SK-N-SH (cell line): ENCODE data around the gene IQUB. TPM values are rescaled to one million over a fixed set of nuclear protein-coding genes. Genes with fewer than 3 reads are reported as not detected.

ENCODE experiments used
- CTCF ChIA-PET: fragments of 300-600, 350-600 bp; formaldehyde crosslinking; extraction: SDS; loops from one replicate; lab custom pipeline; 2021; lab: Yijun Ruan, JAX
- POLR2A ChIA-PET: fragments of 350-600 bp; sonication (Branson Sonifier 250); formaldehyde crosslinking; extraction: SDS; loops from one replicate; lab custom pipeline; 2020; ENCODE audit warnings: antibody characterized with exemption, inconsistent platforms; lab: Yijun Ruan, JAX
- DNase-seq: peaks from one replicate; pipeline ENCODE4 v3.0.0; 2012
- H2AFZ ChIP-seq: fragments of 200-600 bp; sonication (generic); 2 replicates; pipeline ENCODE4 v1.8.1; 2016; ENCODE audit warnings: antibody characterized with exemption, mild to moderate bottlenecking, low read depth
- H3F3A ChIP-seq: fragments of 200-600 bp; sonication (generic); replicated peaks from 2 replicates; pipeline ENCODE3; 2016; ENCODE audit warnings: antibody characterized with exemption, mild to moderate bottlenecking; ENCODE audit not compliant: insufficient read depth
- H3K27ac ChIP-seq, 2 experiments: fragments of 200-500 bp in 1 of 2; fragments of 200-600 bp in 1 of 2; sonication (Bioruptor generic) in 1 of 2; sonication (generic), shearing (Covaris generic) in 1 of 2; 2 replicates each; pipeline versions ENCODE4 v1.5.1 to v1.6.1; 2014 to 2016; ENCODE audit warnings: low read depth in 2 of 2, inconsistent platforms in 1 of 2, low read length in 1 of 2, mild to moderate bottlenecking in 1 of 2, mixed read lengths in 1 of 2
- H3K27me3 ChIP-seq: fragments of 200-600 bp; sonication (generic), shearing (Covaris generic); 2 replicates; pipeline ENCODE4 v1.6.1; 2016; ENCODE audit warnings: mixed run types; ENCODE audit not compliant: insufficient read depth
- H3K36me3 ChIP-seq, 2 experiments: fragments of 200-500 bp in 1 of 2; fragments of 200-600 bp in 1 of 2; sonication (Bioruptor generic) in 1 of 2; sonication (generic) in 1 of 2; replicated peaks in 1 of 2; 2 replicates each; pipeline versions ENCODE3 to v1.5.1; 2014 to 2016; ENCODE audit warnings: low read length in 1 of 2, mild to moderate bottlenecking in 1 of 2; ENCODE audit not compliant: insufficient read depth in 2 of 2, control insufficient read depth in 1 of 2
- H3K4me1 ChIP-seq, 2 experiments: fragments of 200-500 bp in 1 of 2; fragments of 200-600 bp in 1 of 2; sonication (Bioruptor generic) in 1 of 2; sonication (generic), shearing (Covaris generic) in 1 of 2; 2 replicates each; pipeline versions ENCODE4 v1.5.1 to v1.6.1; 2014 to 2016; ENCODE audit warnings: low read depth in 1 of 2, low read length in 1 of 2, mixed run types in 1 of 2; ENCODE audit not compliant: insufficient read depth in 2 of 2, control insufficient read depth in 1 of 2
- H3K4me2 ChIP-seq: fragments of 200-600 bp; sonication (generic), shearing (Covaris generic); 2 replicates; pipeline ENCODE4 v1.6.1; 2017; ENCODE audit warnings: mixed run types
- H3K4me3 ChIP-seq, 2 experiments: fragments of 200-500 bp in 1 of 2; fragments of 200-600 bp in 1 of 2; sonication (Bioruptor generic) in 1 of 2; sonication (generic), shearing (Covaris generic) in 1 of 2; 2 replicates each; pipeline versions ENCODE4 v1.5.1 to v1.8.1; 2014 to 2016; ENCODE audit warnings: low read depth in 2 of 2, inconsistent platforms in 1 of 2, low read length in 1 of 2, mild to moderate bottlenecking in 1 of 2, mixed read lengths in 1 of 2, moderate library complexity in 1 of 2
- H3K79me2 ChIP-seq: fragments of 200-600 bp; sonication (generic); 2 replicates; pipeline ENCODE4 v1.8.1; 2017; ENCODE audit warnings: mild to moderate bottlenecking; ENCODE audit not compliant: insufficient read depth
- H3K9ac ChIP-seq: fragments of 200-600 bp; sonication (generic); 2 replicates; pipeline ENCODE4 v1.6.1; 2017; ENCODE audit warnings: mixed run types
- H3K9me2 ChIP-seq: fragments of 200-600 bp; sonication (generic); 2 replicates; pipeline ENCODE4 v1.6.1; 2017; ENCODE audit warnings: mixed run types
- H3K9me3 ChIP-seq: fragments of 200-600 bp; sonication (generic); 2 replicates; pipeline ENCODE4 v1.6.1; 2017; ENCODE audit warnings: mixed run types, mild to moderate bottlenecking, moderate library complexity
- H4K20me1 ChIP-seq: fragments of 200-600 bp; sonication (generic); 2 replicates; pipeline ENCODE4 v1.6.1; 2017; ENCODE audit warnings: mild to moderate bottlenecking, mixed run types; ENCODE audit not compliant: insufficient read depth
- CHD2 ChIP-seq: fragments of 150-350 bp; IDR thresholded peaks from 2 replicates; pipeline ENCODE4 v1.6.1; 2018; ENCODE audit warnings: low read length; ENCODE audit not compliant: partially characterized antibody
- ELF1 ChIP-seq: IDR thresholded peaks from 2 replicates; pipeline ENCODE4 v1.4.0; 2012
- EP300 ChIP-seq, 2 experiments: IDR thresholded peaks; 2 replicates each; pipeline versions ENCODE4 v1.4.0 to v1.6.1; 2012; ENCODE audit warnings: borderline replicate concordance in 1 of 2, low read depth in 1 of 2, low read length in 1 of 2
- FOSL2 ChIP-seq: IDR thresholded peaks from 2 replicates; pipeline ENCODE4 v1.4.0; 2012; ENCODE audit warnings: low read depth, mild to moderate bottlenecking, moderate library complexity, borderline replicate concordance
- FOXJ3 ChIP-seq: sonication (generic); formaldehyde crosslinking; IDR thresholded peaks from 2 replicates; pipeline ENCODE4 v1.5.1; 2020; ENCODE audit warnings: mild to moderate bottlenecking, missing genetic modification reagents
- GABPA ChIP-seq: IDR thresholded peaks from 2 replicates; pipeline ENCODE4 v1.4.0; 2012; ENCODE audit warnings: low read depth, mild to moderate bottlenecking
- JUND ChIP-seq: IDR thresholded peaks from 2 replicates; pipeline ENCODE4 v1.4.0; 2012
- MAX ChIP-seq: IDR thresholded peaks from 2 replicates; pipeline ENCODE4 v1.4.0; 2012; ENCODE audit warnings: low read depth
- MEF2A ChIP-seq: IDR thresholded peaks from 2 replicates; pipeline ENCODE4 v1.4.0; 2012; ENCODE audit warnings: low read depth, borderline replicate concordance
- MXI1 ChIP-seq: IDR thresholded peaks from 2 replicates; pipeline ENCODE4 v1.6.1; 2012; ENCODE audit warnings: mild to moderate bottlenecking, low read depth, low read length, improper control_type of control experiment
- NFIC ChIP-seq: IDR thresholded peaks from 2 replicates; pipeline ENCODE4 v1.4.0; 2012; ENCODE audit warnings: borderline replicate concordance
- RFX5 ChIP-seq: IDR thresholded peaks from 2 replicates; pipeline ENCODE4 v1.6.1; 2012; ENCODE audit warnings: mild to moderate bottlenecking, improper control_type of control experiment, low read length
- TAF1 ChIP-seq: IDR thresholded peaks from 2 replicates; pipeline ENCODE4 v1.6.1; 2012; ENCODE audit warnings: low read depth, mild to moderate bottlenecking, low read length, moderate library complexity, borderline replicate concordance
- TCF12 ChIP-seq: IDR thresholded peaks from 2 replicates; pipeline ENCODE4 v1.4.0; 2012
- TEAD4 ChIP-seq: IDR thresholded peaks from 2 replicates; pipeline ENCODE4 v1.4.0; 2012; ENCODE audit warnings: mild to moderate bottlenecking, borderline replicate concordance; ENCODE audit not compliant: insufficient read depth
- WGBS: methylation state at CpG from one replicate; pipeline ENCODE4 v1.1.6; 2017; ENCODE audit warnings: low lambda C conversion rate; 5-methylcytosine and 5-hydroxymethylcytosine counted together
- polyA plus RNA-seq, 3 experiments: library from polyadenylated mRNA; depleted of rRNA; stranded (reverse); fragments of >200 nt; gene quantifications; 2 replicates each; pipeline ENCODE4 v1.2.3, GENCODE V29; 2012
- TF ChIP-seq, protein P1 (sequence below): IDR thresholded peaks from 2 replicates; pipeline ENCODE4 v1.4.0; 2012; ENCODE audit warnings: low read depth, borderline replicate concordance

The IQUB gene
- polyA plus RNA-seq, 1 of the 3 experiments (the other 2 are of a cell fraction): 0.10 TPM

- POLR2A ChIA-PET: no interaction called here
- no peak overlapping the region for H2AFZ ChIP-seq
- H3K4me1 ChIP-seq: no peaks in the 10 kb centered on the region; a peak in 1 of 4 replicates
- no peak for TF ChIP-seq MAX
- no peak for TF ChIP-seq NFIC
- TF ChIP-seq RFX5: no peak
- TF ChIP-seq MXI1: no peak
- no peak for TF ChIP-seq EP300 (IDR thresholded peaks at IDR 0.05; ENCODE audit: borderline replicate concordance in 1 of 2, low read depth in 1 of 2, low read length in 1 of 2)
- TF ChIP-seq GABPA: no peak
- TF ChIP-seq CHD2: no peak
- no peak for TF ChIP-seq FOXJ3
- TF ChIP-seq TEAD4: no peak
- TF ChIP-seq JUND: no peak
- TF ChIP-seq, protein P1, sequence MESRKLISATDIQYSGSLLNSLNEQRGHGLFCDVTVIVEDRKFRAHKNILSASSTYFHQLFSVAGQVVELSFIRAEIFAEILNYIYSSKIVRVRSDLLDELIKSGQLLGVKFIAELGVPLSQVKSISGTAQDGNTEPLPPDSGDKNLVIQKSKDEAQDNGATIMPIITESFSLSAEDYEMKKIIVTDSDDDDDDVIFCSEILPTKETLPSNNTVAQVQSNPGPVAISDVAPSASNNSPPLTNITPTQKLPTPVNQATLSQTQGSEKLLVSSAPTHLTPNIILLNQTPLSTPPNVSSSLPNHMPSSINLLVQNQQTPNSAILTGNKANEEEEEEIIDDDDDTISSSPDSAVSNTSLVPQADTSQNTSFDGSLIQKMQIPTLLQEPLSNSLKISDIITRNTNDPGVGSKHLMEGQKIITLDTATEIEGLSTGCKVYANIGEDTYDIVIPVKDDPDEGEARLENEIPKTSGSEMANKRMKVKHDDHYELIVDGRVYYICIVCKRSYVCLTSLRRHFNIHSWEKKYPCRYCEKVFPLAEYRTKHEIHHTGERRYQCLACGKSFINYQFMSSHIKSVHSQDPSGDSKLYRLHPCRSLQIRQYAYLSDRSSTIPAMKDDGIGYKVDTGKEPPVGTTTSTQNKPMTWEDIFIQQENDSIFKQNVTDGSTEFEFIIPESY: no peak
- TF ChIP-seq FOSL2: no peak
- TF ChIP-seq TAF1: no peak
- TF ChIP-seq ELF1: no peak
- no peaks in the 10 kb centered on the region for H3K27me3 ChIP-seq
- no peak overlapping the region for H3K4me2 ChIP-seq
- CTCF ChIA-PET: no interaction called here
- no peaks in the 10 kb centered on the region for H3F3A ChIP-seq
- no peaks in the 10 kb centered on the region for H4K20me1 ChIP-seq
- no peak overlapping the region for H3K4me3 ChIP-seq
- 36% methylated on average over 5 of the region's 5 CpGs for WGBS
- no peaks in the 10 kb centered on the region for H3K9me3 ChIP-seq
- H3K9ac ChIP-seq: no peak overlapping the region
- H3K36me3 ChIP-seq: no peaks in the 10 kb centered on the region
- H3K27ac ChIP-seq: no peak overlapping the region
- no peak for DNase-seq
- H3K9me2 ChIP-seq: no peaks in the 10 kb centered on the region
- H3K79me2 ChIP-seq: no peaks in the 10 kb centered on the region
Observed at GRCh38 chr7:123468303-123468702, 66.1 kb downstream of the IQUB start.

DNA sequence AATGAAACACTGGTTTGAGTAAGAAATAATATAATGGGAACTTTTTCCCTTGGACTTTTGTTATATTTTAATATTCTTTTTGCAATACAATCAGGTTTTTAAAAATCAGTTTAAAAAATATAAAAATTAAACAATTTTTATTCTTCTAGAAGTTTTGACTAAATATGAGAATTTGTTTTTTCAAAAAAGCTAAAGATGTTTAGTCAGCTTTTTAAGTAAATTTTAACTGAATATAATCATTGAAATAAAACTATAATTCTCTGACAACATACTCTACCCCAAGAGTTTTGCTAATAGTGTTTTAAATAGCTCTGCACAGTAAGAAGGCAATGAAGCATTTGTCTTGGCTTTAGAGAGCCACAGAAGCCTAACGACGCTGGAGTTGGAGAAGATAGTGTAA is 70.5 kb downstream of the IQUB start:
- no peaks in the 10 kb centered on the region for H3K79me2 ChIP-seq
- 47% methylated on average over 2 of the region's 2 CpGs for WGBS
- no peaks in the 10 kb centered on the region for H3K36me3 ChIP-seq
- no peaks in the 10 kb centered on the region; a peak in 1 of 4 replicates for H3K4me1 ChIP-seq
- H3K4me2 ChIP-seq: no peak overlapping the region
- H3K9me3 ChIP-seq: no peaks in the 10 kb centered on the region
- H3K9ac ChIP-seq: no peak overlapping the region
- H3K4me3 ChIP-seq: no peak overlapping the region
- H4K20me1 ChIP-seq: no peaks in the 10 kb centered on the region
- CTCF ChIA-PET: interaction anchor here (1.2 kb wide), 1 partner anchor 30 kb away, joined by 5 read pairs; no protein-coding TSS in a partner anchor
- no peak overlapping the region for H3K27ac ChIP-seq
- TF ChIP-seq TCF12 (no peak), MEF2A (no peak)
- no peak for DNase-seq
- H2AFZ ChIP-seq: no peak overlapping the region
- H3K27me3 ChIP-seq: no peaks in the 10 kb centered on the region
- H3K9me2 ChIP-seq: no peaks in the 10 kb centered on the region
- POLR2A ChIA-PET: no interaction called here
- no peaks in the 10 kb centered on the region for H3F3A ChIP-seq
